ENCODE measurements around the gene GRIK2.

The GRIK2 gene

GRCh38 chr6:101912311-101912710 lies 518.8 kb downstream of the GRIK2 start:
- peaks cover 3% of the 10 kb centered on the region; the same call in 1 of the 2 replicates for H3K4me1 ChIP-seq (ENCODE audit: insufficient read depth, low read length)
- no peaks in the 10 kb centered on the region for H3K36me3 ChIP-seq (ENCODE audit: insufficient read depth, low read length)
- no peaks in the 10 kb centered on the region for H3K9me3 ChIP-seq (ENCODE audit: control insufficient read depth, insufficient read depth, low read length)
- H3K9ac ChIP-seq (ENCODE audit: low read depth, low read length) = no peak overlapping the region

DNA sequence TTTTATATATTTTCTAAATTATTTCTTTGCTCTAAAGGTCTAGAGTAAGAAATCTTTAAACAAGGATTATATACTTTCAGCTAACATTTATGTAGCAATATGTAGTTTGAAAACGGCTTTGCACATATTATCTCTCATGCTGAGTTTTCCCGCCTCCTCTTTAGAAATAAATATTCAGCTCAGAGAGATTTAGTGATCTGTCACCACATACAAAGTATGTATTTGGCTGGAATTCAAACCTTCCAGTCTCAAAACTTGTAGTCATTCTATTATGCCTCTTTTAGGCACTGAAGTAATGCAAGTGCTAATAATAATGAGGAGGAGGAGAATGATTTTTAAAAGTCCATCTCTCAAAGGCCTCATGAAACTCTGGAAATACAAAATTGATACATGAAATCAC lies 525.0 kb downstream of the GRIK2 start:
- Histone ChIP-seq H3K9me3 (ENCODE audit: control insufficient read depth, insufficient read depth, low read length) (no peaks in the 10 kb centered on the region), H3K4me1 (ENCODE audit: insufficient read depth, low read length) (no peaks in the 10 kb centered on the region), H3K36me3 (ENCODE audit: insufficient read depth, low read length) (no peaks in the 10 kb centered on the region), H3K9ac (ENCODE audit: low read depth, low read length) (no peak overlapping the region)

DNA sequence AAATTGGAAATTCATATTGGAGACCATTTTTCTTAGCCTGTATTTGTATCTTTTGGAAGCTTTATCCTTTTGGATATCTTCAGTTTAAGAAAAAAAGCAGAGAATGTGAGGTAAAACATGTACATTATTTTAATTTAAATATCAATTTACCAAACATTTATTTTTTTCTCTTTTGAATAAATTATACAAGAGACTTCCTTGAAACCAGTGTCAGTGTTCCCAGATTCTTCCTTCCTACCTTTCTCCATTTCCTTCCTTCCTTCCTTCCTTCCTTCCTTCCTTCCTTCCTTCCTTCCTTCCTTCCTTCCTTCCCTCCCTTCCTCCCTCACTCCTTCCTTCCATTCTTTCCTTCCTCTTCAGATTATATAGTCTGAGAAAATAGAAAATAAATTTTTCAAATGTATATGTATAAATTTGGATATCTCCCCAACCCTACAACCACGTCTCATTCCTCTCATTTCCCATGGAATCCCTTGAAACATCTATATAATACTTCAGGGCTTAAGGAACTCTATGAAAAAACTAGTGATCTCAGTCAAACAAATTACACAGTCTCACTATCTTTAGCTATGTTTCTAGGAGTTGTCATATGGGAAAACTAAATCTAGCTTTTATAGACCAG lies 528.4 kb downstream of the GRIK2 start:
- Histone ChIP-seq H3K36me3 (ENCODE audit: insufficient read depth, low read length) (no peaks in the 10 kb centered on the region), H3K4me1 (ENCODE audit: insufficient read depth, low read length) (no peaks in the 10 kb centered on the region), H3K9ac (ENCODE audit: low read depth, low read length) (no peak overlapping the region), H3K9me3 (ENCODE audit: control insufficient read depth, insufficient read depth, low read length) (no peaks in the 10 kb centered on the region)

- Histone ChIP-seq H3K9ac (ENCODE audit: low read depth, low read length) (no peak overlapping the region), H3K4me1 (ENCODE audit: insufficient read depth, low read length) (no peaks in the 10 kb centered on the region), H3K36me3 (ENCODE audit: insufficient read depth, low read length) (no peaks in the 10 kb centered on the region), H3K9me3 (ENCODE audit: control insufficient read depth, insufficient read depth, low read length) (no peaks in the 10 kb centered on the region)
Measured at GRCh38 chr6:101926149-101926925, 532.8 kb downstream of the GRIK2 start.

DNA sequence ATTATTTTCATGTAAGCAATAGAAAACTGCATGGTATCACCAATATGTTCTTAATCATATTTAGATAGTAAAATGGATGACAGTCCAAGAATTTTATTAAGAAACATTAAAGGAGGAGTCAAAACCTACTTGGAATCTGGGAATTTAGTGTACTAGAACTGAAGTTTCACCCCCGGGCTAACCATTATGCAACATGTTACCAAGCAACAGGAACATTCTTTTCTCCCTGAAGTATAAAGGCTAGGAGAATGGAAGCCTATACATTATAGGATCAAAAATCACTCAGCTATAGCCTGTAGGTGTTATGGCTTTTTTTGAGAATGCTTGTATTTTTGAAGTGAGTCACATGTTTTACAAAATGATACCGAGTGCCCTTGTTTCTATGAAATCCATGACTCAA lies 538.3 kb downstream of the GRIK2 start:
- Histone ChIP-seq H3K4me1 (ENCODE audit: insufficient read depth, low read length) (no peaks in the 10 kb centered on the region), H3K36me3 (ENCODE audit: insufficient read depth, low read length) (no peaks in the 10 kb centered on the region), H3K9me3 (ENCODE audit: control insufficient read depth, insufficient read depth, low read length) (no peaks in the 10 kb centered on the region), H3K9ac (ENCODE audit: low read depth, low read length) (no peak overlapping the region)

DNA sequence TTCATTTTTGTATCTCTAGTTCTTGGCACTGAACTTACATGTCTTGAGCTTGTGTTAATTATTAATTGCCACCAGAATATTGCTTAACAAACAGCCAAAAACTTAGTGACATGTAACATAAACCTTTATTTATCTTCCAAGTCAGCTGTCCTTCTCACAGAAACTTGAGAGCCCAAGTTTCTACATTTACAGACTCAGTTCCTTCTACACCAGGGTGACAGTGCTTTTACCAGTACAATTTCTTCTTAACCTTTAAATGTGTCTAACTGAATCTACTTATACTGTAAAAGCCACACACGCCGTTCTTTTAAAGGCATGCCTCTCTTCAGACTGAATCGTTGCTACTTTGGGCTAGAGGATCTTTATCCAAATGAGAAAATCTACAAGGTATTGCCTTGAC lies 539.2 kb downstream of the GRIK2 start:
- H3K9ac ChIP-seq (ENCODE audit: low read depth, low read length) = no peak overlapping the region
- no peaks in the 10 kb centered on the region for H3K36me3 ChIP-seq (ENCODE audit: insufficient read depth, low read length)
- no peaks in the 10 kb centered on the region for H3K4me1 ChIP-seq (ENCODE audit: insufficient read depth, low read length)
- no peaks in the 10 kb centered on the region for H3K9me3 ChIP-seq (ENCODE audit: control insufficient read depth, insufficient read depth, low read length)

DNA sequence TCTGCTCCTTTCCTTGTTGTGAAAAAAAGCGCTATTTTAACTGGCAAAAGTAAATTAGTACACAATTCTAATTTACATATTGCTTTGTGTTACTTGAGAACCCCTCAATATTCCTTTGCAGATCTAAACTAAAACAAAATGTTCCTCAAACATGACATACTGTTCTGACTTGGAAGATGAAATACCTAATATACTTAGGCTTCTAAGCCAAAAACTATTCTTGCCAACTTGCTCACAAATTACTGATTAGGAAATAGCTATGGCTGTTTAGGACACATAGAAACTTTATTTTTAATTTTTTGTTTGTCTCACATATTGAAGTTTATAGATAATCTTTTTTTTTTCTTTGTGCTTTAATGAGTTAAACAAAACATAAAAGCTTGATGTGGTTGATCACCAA lies 542.2 kb downstream of the GRIK2 start:
- no peaks in the 10 kb centered on the region for H3K36me3 ChIP-seq (ENCODE audit: insufficient read depth, low read length)
- no peaks in the 10 kb centered on the region for H3K4me1 ChIP-seq (ENCODE audit: insufficient read depth, low read length)
- H3K9me3 ChIP-seq (ENCODE audit: control insufficient read depth, insufficient read depth, low read length) = no peaks in the 10 kb centered on the region
- H3K9ac ChIP-seq (ENCODE audit: low read depth, low read length) = no peak overlapping the region

DNA sequence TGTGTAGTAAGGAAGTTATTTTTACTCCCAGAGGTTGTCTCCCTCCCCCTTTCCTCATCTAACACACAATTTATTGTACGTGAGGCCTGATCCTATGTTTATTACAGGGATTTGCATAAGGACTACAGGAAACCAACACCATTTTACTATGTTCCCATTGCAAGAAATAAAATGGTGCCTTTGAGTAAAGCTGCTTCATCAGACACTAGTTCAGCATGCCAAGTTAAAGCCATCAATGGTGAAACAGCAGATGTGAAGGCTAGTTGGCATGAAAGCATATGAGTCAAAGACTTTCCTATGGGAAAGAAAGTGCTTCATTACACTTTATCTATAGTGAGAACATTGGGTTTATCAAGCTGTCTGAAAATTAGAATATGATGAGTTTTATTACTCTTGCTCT lies 543.0 kb downstream of the GRIK2 start:
- Histone ChIP-seq H3K9me3 (ENCODE audit: control insufficient read depth, insufficient read depth, low read length) (no peaks in the 10 kb centered on the region), H3K9ac (ENCODE audit: low read depth, low read length) (no peak overlapping the region), H3K36me3 (ENCODE audit: insufficient read depth, low read length) (no peaks in the 10 kb centered on the region), H3K4me1 (ENCODE audit: insufficient read depth, low read length) (no peaks in the 10 kb centered on the region)

DNA sequence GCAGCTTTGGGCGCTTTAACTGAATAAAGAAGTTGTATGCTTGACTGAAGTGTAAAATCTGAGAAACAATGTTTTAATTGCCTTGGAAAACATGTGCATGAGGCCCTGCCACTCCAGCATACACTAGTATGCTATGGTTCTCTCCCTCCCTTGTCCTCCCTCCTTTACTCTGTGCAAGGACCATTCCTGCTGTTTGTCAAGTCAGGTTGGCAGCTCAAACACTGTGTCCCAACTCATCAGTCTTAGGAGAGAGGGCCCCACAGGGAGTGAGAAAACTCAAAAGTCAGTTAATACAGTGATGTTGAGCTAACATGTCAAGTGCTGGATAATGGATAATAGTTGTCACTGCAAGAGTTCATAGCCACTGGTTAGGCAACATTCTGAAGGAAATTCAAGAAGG lies 543.6 kb downstream of the GRIK2 start:
- Histone ChIP-seq H3K36me3 (ENCODE audit: insufficient read depth, low read length) (no peaks in the 10 kb centered on the region), H3K9ac (ENCODE audit: low read depth, low read length) (no peak overlapping the region), H3K9me3 (ENCODE audit: control insufficient read depth, insufficient read depth, low read length) (no peaks in the 10 kb centered on the region), H3K4me1 (ENCODE audit: insufficient read depth, low read length) (no peaks in the 10 kb centered on the region)

DNA sequence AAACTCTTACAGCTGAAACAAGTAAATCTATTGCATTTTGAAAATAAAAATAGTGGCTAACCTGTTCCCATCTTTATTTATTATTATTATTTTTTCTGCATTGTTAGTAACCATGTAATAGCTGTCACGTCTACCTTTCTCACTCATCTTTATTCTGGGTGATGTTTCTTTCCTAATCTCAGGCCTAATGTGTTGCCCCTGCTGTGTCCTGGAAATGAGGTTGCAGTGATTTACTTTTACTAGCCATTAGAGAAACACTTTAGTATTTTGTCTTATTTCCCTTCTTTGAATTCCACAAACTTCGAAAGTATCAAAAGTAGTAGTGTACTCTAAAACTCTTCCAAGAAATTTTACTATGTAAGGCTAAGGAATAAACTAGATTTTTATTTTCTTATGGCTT lies 546.9 kb downstream of the GRIK2 start:
- no peak overlapping the region for H3K9ac ChIP-seq (ENCODE audit: low read depth, low read length)
- no peaks in the 10 kb centered on the region for H3K4me1 ChIP-seq (ENCODE audit: insufficient read depth, low read length)
- peaks cover 2% of the 10 kb centered on the region; the same call in 1 of the 2 replicates for H3K9me3 ChIP-seq (ENCODE audit: control insufficient read depth, insufficient read depth, low read length)
- H3K36me3 ChIP-seq (ENCODE audit: insufficient read depth, low read length) = no peaks in the 10 kb centered on the region

- Histone ChIP-seq H3K9me3 (ENCODE audit: control insufficient read depth, insufficient read depth, low read length) (no peaks in the 10 kb centered on the region), H3K36me3 (ENCODE audit: insufficient read depth, low read length) (no peaks in the 10 kb centered on the region)
Measured at GRCh38 chr6:101956961-101957360, 563.5 kb downstream of the GRIK2 start.

GRCh38 chr6:101961357-101961756 lies 567.8 kb downstream of the GRIK2 start:
- Histone ChIP-seq H3K9me3 (ENCODE audit: control insufficient read depth, insufficient read depth, low read length) (no peaks in the 10 kb centered on the region; the same call in 1 of the 2 replicates), H3K9ac (ENCODE audit: low read depth, low read length) (no peak overlapping the region), H3K36me3 (ENCODE audit: insufficient read depth, low read length) (no peaks in the 10 kb centered on the region), H3K4me1 (ENCODE audit: insufficient read depth, low read length) (no peaks in the 10 kb centered on the region)

More at GRCh38 chr6:101956961-101957360, 563.5 kb downstream of the GRIK2 start:
- no peaks in the 10 kb centered on the region for H3K4me1 ChIP-seq (ENCODE audit: insufficient read depth, low read length)
- no peak overlapping the region for H3K9ac ChIP-seq (ENCODE audit: low read depth, low read length)

DNA sequence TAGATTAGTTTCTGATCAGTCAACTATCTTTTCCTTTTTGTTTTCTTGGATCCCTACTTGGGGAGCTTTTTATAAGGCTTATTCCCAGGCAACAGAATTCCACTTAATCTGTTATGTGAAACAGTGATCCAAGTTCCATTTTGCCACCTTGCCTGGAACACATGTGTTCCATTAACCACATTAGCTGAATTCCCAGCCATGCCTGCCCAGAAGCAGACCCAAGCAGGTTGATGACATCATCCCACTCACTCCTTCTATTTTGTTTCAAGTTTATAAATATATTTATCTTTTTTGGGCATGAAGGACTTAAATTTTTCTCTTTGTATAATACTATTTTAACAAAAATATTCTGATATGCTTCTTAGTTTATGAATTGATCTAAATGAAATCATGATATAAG lies 587.4 kb downstream of the GRIK2 start:
- Histone ChIP-seq H3K9me3 (ENCODE audit: control insufficient read depth, insufficient read depth, low read length) (no peaks in the 10 kb centered on the region), H3K4me1 (ENCODE audit: insufficient read depth, low read length) (no peaks in the 10 kb centered on the region), H3K9ac (ENCODE audit: low read depth, low read length) (no peak overlapping the region), H3K36me3 (ENCODE audit: insufficient read depth, low read length) (no peaks in the 10 kb centered on the region)

- H3K4me1 ChIP-seq (ENCODE audit: insufficient read depth, low read length) = no peaks in the 10 kb centered on the region
- H3K9me3 ChIP-seq (ENCODE audit: control insufficient read depth, insufficient read depth, low read length) = no peaks in the 10 kb centered on the region
- H3K9ac ChIP-seq (ENCODE audit: low read depth, low read length) = no peak overlapping the region
- no peaks in the 10 kb centered on the region for H3K36me3 ChIP-seq (ENCODE audit: insufficient read depth, low read length)
Measured at GRCh38 chr6:101986476-101986875, 593.0 kb downstream of the GRIK2 start.

DNA sequence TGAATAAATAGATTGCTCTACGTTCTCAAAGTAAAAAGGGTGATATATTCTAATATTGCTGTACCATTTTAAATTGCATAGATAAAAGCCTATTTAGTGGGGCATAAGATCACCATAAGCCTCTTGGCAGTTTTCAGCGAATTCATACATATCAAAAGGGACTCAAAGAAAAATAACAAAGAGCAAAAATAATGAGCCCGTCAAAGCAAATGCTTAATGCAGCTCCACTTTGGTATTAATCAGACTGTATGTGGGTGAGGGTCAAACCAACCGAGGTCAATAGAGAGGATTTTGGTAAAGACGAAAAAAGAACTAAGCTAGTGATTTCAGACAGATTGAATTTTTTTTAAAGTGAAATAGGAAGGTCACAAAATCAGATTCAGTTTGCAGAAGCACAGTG lies 598.8 kb downstream of the GRIK2 start:
- no peaks in the 10 kb centered on the region for H3K36me3 ChIP-seq (ENCODE audit: insufficient read depth, low read length)
- no peaks in the 10 kb centered on the region for H3K9me3 ChIP-seq (ENCODE audit: control insufficient read depth, insufficient read depth, low read length)
- H3K4me1 ChIP-seq (ENCODE audit: insufficient read depth, low read length) = no peaks in the 10 kb centered on the region
- H3K9ac ChIP-seq (ENCODE audit: low read depth, low read length) = no peak overlapping the region

All from ES-I3 (cell line).